ENCODE results near the gene ELOVL7.
"Not testable (repeated sequence)": the region's sequence is repeated elsewhere in the genome, so short reads cannot be mapped to it uniquely, and the experiment has no call there.

Gene ELOVL7

DNA sequence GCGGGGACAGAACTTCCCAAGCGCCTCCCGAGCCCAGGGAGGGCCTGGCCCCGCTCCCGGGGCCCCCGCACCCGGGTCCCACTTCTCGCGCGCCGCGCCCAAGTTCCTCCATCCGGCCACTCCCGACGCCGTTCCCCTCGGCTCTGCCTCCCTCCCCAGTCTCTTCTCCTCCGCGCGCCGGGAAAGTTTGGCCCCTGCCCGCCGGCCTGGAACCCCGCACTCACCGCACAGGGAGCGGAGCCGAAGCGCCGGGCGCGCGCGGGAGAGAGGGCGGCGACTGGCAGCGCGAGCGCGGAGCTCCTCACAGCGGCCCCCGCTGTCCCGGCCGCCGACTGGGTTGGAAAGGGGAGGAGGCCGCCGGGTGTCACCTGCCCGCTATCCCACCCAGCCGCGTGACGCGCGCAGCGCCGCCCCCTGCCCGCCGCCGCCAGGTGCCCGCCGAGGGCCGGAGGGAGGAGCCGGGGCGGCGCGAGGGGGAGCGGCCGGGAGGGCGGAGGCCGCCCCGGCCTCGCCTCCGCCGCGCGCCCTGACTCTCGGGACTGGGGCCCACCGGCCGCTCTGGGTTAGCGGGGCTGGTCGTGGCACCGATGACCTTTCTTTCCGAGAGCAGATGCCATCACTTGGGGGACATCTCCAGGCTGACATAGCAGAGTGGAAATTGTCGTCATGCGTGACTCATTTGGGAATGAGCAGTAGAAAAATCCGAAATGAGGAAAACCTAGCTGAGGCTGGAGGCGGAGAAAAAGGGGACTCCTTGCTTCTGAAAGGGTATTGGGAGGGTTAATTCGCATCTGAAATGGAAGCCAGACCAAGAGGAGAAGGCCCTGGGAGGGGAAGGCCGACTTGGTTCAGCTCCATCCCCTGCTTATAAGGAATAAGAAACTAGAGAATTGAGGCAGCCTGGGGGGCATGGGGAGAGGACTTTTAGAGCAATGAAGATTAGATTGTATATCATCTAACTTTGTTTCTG, at the start of gene ELOVL7:
TSS of gene ELOVL7 (minus strand) at position 334 of the 970 bp plus-strand sequence. CDS start 56,872 bp downstream, outside the sequence.
- peak in 47 of 56 donors; percentile 7 to 84 (median 49) for DNase-seq

GRCh38 chr5:60893521-60893920, 49.5 kb upstream of the ELOVL7 start:
- DNase-seq: no peak

DNA sequence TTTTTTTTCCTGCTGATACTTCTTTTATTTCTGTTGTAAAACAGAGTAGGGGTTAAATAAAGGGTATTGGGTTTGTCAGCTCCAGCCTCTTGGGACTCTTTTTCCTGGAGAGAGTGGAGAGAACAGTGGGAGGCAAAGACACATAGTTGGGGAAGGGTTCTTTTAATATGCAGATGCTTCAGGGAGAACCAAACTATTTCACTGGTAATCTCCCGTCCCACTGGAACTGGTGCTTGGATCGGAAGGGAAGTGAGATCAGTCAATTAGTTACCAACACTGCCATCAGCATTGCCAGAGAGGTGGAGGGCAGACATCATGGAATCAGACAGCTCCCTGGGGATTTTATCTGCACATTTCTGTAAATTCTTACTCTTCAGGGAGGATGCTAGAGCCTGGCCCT, 47.6 kb upstream of the ELOVL7 start:
- no peak for DNase-seq

DNA sequence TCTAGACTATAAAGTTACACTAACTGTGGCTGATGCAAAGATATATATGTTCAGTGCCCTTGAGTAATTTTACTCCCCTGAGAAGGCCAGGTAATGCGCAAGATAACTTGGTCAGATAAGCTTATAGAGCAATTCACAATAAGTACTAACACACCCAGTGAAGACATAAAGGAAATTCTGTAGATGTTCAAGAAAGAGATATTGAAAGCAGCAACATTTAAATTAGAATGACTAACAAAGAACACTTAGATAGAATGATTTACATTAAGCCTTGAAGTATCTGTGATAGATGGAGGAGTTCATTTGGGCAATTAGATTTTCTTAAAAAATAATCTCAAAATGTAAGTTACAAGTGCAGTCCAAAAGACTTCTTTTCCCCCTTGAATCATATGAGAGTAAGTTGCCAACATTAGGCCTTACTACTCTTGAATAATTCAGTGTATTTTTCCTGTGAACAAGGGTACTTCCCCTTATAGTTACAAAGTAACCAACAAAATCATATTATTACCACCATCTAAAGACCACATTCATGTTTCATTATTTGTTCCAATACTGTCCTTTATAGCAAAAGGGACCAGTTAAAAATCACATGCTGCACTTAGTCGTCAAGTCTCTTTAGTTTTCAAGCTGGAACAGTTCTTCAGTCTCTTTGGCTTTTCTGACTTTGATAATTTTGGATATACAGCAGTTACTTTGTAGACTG, 44.4 kb upstream of the ELOVL7 start:
- DNase-seq: no peak

DNA sequence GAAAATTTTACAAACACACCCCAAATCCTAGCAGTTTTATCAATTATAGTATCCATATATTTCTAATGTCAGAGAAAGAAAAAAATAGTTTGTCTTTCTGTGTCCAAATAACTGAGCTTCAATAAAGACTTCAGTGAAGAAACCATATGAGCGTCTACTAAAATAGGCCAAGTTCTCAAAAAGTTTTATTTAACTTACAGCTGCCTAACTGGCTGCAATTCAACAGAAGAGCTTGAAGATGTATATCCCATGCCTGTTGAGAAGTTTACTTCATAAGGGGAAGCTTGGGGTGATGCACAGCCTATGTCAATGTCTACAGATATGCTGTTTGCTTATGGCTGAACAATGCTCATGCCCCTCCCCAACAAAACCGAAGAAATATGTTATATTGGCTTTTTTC, 43.7 kb upstream of the ELOVL7 start:
- no peak for DNase-seq

GRCh38 chr5:60887096-60887495, 43.0 kb upstream of the ELOVL7 start:
- DNase-seq: no peak

- DNase-seq: no peak
Observed at GRCh38 chr5:60886158-60886557, 42.1 kb upstream of the ELOVL7 start.

DNA sequence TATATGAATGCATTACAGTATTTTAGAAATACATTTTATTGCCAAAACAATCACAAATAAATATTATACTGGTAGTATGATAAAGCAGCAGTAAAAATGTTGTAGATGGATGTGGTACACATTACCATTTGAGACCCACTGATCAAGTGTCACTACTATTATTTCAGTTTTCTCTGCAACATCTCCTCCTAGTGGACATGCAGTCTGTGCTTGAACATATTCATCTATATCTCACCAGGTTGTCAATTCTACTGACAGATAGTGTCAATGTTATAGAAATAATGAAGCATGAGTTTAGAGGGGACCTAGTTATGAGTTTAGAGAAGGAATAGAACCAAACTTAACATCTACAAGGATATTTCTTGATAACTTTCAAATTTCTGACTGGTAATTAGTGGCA, 39.2 kb upstream of the ELOVL7 start:
- DNase-seq: no peak

GRCh38 chr5:60872892-60873291, 28.8 kb upstream of the ELOVL7 start:
- no peak for DNase-seq

GRCh38 chr5:60870857-60871256, 26.8 kb upstream of the ELOVL7 start:
- no peak for DNase-seq

DNA sequence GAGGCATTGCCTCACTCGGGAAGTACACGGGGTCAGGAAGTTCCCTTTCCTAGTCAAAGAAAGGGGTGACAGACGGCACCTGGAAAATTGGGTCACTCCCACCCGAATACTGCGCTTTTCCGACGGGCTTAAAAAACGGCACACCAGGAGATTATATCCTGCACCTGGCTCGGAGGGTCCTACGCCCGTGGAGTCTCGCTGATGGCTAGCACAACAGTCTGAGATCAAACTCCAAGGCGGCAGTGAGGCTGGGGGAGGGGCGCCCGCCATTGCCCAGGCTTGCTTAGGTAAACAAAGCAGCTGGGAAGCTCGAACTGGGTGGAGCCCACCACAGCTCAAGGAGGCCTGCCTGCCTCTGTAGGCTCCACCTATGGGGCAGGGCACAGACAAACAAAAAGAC, 16.5 kb upstream of the ELOVL7 start:
- not testable (repeated sequence) for DNase-seq

- DNase-seq: no peak
Observed at GRCh38 chr5:60856066-60856465, 12.0 kb upstream of the ELOVL7 start.

GRCh38 chr5:60852940-60853339, 8.9 kb upstream of the ELOVL7 start:
- no peak for DNase-seq

DNA sequence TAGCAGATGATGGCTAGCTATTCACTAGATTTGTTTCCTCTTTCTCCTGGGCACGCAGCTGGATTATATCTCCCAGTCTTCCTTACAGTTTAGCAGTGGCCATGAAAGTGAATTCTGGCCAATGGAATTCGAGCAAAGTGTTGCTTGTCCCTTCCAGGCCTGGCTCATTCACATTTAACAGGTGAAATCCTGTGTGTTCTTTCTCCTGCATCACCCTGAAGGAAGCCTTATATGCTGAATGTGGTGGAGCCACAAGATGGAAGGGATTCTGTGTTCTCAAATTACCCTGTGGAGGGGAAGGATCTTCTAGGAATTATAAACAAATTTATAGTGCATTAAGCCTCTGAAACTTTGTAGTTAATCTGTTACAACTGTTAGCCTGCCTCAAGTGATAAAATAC, 8.2 kb upstream of the ELOVL7 start:
- DNase-seq: no peak

- DNase-seq: no peak
Observed at GRCh38 chr5:60851626-60852025, 7.6 kb upstream of the ELOVL7 start.

DNA sequence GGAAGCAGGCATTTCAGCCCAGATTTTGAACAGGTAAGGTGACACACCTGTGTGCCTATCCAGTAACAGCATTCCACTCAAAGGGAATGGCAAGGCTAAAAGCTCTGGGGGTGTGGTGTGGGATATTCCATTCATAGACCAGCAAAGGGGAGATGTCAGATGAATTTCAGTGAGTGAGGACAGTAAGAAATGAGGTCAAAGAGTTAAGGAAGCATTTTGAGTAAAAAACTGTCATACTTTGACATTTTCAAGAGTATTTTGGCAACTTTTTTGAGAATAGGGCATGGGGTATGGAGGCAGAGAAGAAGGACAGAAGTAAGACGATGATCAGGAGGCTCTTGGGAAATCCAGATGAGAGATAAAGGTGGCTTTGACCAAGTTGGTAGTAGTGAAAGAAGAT, 2.2 kb upstream of the ELOVL7 start:
- DNase-seq: no peak

DNA sequence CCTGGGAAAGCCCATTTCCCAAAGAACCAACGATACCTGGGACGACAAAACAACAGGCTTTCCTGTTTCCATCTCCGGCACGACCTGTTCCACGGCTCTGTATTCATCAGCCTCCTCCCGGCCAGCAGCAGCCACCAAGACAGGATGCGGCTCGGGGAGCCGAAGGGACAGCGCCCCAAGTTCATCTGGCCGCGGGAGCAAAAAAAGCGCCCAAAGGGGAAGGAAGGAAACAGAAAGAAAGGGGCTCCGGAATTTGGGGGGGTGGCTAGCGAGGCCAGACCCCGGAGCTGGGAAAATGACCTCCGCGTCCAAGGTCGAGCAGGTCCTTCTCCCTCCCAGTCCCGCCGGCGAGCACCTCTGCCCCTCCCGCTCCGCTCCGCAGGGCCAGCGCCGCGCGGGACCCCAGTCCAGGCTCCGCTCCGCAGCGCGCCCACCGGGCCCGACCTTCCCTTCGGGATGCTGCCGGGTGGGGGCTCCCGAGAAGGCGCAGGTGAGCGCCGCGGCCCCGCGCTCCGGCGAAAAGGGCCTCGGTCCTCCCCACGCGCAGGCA, 608 bp downstream of the ELOVL7 start:
- peak in 15 of 56 donors; percentile 10 to 51 (median 20) for DNase-seq

DNA sequence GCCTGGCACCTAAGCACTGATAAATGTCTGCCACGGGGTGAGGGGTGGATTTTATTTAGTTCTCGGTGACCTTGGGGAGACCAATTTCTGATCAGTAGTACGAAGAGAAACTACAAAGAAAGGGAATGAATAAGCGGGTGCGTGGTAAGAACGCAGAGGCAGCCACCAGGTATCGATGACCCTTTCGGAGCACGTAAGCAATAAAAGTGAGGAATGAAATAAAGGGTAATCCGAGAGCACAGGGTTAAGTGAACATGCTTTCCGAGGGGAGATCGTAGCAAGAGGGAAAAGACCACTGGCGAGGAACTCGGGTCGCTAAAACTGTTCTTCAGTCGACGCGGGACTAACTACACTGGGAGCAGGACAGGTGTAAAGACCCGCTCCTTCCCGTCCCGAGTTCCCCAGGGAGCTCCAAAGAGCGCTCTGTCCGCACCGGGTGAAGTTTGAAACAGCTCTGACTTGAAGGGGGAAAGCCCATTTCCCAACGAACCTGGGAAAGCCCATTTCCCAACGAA, 1.1 kb downstream of the ELOVL7 start:
- peak in 5 of 56 donors; percentile 18 to 33 (median 24) for DNase-seq

DNA sequence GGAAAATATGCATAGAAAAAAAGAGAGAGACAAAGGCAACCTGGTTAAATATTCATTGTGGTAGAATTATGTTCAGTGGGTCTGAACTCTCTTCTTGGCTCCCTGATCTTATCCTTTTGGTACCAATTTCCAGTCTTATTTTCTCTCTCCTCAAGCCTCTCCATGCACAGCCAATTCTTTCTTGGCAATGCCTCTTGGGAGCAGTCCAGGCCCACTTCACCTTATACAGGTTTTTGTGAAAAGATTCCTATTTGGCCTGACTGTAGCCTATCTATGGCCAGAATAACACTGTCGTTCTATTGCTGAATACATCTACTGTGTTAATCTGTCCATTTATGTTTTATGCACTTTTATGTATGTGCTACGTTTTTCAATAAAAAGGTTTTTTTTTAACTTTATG, 2.7 kb downstream of the ELOVL7 start:
- DNase-seq: no peak

GRCh38 chr5:60836131-60836530, 7.9 kb downstream of the ELOVL7 start:
- no peak for DNase-seq

GRCh38 chr5:60835554-60835953, 8.5 kb downstream of the ELOVL7 start:
- DNase-seq: no peak

DNA sequence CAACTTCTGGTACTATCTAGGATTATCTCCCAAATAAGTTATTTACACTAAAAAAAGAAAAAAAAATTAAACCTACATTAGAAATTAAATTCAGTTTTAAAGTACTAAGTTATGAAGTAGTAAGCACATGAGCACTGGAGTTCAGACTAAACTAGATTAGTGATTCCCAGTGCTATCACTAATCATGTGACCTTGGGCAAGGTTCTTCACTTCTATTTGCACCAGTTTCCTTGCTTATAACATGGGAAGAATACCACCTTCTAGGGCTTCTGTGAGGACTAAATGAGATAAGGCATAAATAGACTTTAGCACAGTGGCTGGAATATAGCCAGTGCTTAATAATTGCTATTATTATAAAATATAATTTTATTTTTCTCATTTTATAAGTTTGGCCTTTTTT, 10.5 kb downstream of the ELOVL7 start:
- no peak for DNase-seq
